OCI-LY3 (cell line): ENCODE data around the gene DYDC2.

Experiments
- EZH2phosphoT487 ChIP-seq: fragments of 200-600 bp; shearing (Covaris generic); IDR thresholded peaks from 2 replicates; pipeline ENCODE4 v1.6.1; 2018; ENCODE audit warnings: antibody characterized with exemption, mixed run types, low read depth
- TF ChIP-seq, protein P1 (sequence below): fragments of 200-600, 300-600 bp; sonication (generic); IDR thresholded peaks from 2 replicates; pipeline ENCODE4 v1.5.1; 2014; ENCODE audit warnings: antibody characterized with exemption, low read length, low read depth

- TF ChIP-seq, protein P1, sequence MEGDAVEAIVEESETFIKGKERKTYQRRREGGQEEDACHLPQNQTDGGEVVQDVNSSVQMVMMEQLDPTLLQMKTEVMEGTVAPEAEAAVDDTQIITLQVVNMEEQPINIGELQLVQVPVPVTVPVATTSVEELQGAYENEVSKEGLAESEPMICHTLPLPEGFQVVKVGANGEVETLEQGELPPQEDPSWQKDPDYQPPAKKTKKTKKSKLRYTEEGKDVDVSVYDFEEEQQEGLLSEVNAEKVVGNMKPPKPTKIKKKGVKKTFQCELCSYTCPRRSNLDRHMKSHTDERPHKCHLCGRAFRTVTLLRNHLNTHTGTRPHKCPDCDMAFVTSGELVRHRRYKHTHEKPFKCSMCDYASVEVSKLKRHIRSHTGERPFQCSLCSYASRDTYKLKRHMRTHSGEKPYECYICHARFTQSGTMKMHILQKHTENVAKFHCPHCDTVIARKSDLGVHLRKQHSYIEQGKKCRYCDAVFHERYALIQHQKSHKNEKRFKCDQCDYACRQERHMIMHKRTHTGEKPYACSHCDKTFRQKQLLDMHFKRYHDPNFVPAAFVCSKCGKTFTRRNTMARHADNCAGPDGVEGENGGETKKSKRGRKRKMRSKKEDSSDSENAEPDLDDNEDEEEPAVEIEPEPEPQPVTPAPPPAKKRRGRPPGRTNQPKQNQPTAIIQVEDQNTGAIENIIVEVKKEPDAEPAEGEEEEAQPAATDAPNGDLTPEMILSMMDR: no peak
- TF ChIP-seq EZH2phosphoT487: no peak
Observed at GRCh38 chr10:80359644-80360043, 3.1 kb downstream of the DYDC2 start.
